Thoracic aorta (tissue), 2 donors: Measurements from ENCODE around the gene SRXN1. TPM values are rescaled to one million over a fixed set of nuclear protein-coding genes. Genes with fewer than 3 reads are reported as not detected.

Experiments
- ATAC-seq: fragments of 150-250 bp; one replicate; pipeline ENCODE4 v1.8.0; 2017; ENCODE audit warnings: low read depth; ENCODE audit not compliant: insufficient number of reproducible peaks, low FRiP score
- DNase-seq: peaks from one replicate; pipeline ENCODE4 v3.0.0-alpha.2; 2020; ENCODE audit warnings: low spot score
- H3K27ac ChIP-seq, 2 donors: fragments of 200-600 bp; sonication (generic); 1 replicate in 1 of 2; 2 replicates in 1 of 2; pipeline ENCODE4 v1.5.1; 2016; ENCODE audit warnings: mild to moderate bottlenecking in 2 of 2, moderate library complexity in 2 of 2
- H3K27me3 ChIP-seq: fragments of 200-600 bp; sonication (generic); replicated peaks from 2 replicates; pipeline ENCODE4 v1.6.0; 2016; ENCODE audit warnings: mild to moderate bottlenecking; ENCODE audit not compliant: insufficient read depth
- H3K36me3 ChIP-seq: fragments of 200-600 bp; sonication (generic); one replicate; pipeline ENCODE4 v1.5.1; 2016
- H3K4me1 ChIP-seq, 2 donors: fragments of 200-600 bp; sonication (generic); 1 replicate in 1 of 2; 2 replicates in 1 of 2; pipeline versions ENCODE4 v1.5.1 to v1.6.0; 2016; ENCODE audit warnings: low read depth in 2 of 2, mild to moderate bottlenecking in 1 of 2; ENCODE audit not compliant: control insufficient read depth in 1 of 2
- H3K4me3 ChIP-seq: fragments of 200-600 bp; sonication (generic); 2 replicates; pipeline ENCODE4 v1.5.1; 2016; ENCODE audit warnings: mild to moderate bottlenecking
- H3K9me3 ChIP-seq: fragments of 200-600 bp; sonication (generic); 2 replicates; pipeline ENCODE4 v1.5.1; 2016
- total RNA-seq, 2 donors: library from RNA; depleted of rRNA; stranded (reverse); fragments of >200 nt; gene quantifications; one replicate each; pipeline versions ENCODE4 v1.1.0 to v1.2.3, GENCODE V29; 2016
- TF ChIP-seq, protein P1 (sequence below): fragments of 200-600 bp; sonication (generic); IDR thresholded peaks from one replicate; pipeline ENCODE4 v1.5.1; 2019; ENCODE audit warnings: antibody characterized with exemption

The SRXN1 gene
- total RNA-seq, 2 donors from 2014 or later: 41.7 to 49.4 TPM

DNA sequence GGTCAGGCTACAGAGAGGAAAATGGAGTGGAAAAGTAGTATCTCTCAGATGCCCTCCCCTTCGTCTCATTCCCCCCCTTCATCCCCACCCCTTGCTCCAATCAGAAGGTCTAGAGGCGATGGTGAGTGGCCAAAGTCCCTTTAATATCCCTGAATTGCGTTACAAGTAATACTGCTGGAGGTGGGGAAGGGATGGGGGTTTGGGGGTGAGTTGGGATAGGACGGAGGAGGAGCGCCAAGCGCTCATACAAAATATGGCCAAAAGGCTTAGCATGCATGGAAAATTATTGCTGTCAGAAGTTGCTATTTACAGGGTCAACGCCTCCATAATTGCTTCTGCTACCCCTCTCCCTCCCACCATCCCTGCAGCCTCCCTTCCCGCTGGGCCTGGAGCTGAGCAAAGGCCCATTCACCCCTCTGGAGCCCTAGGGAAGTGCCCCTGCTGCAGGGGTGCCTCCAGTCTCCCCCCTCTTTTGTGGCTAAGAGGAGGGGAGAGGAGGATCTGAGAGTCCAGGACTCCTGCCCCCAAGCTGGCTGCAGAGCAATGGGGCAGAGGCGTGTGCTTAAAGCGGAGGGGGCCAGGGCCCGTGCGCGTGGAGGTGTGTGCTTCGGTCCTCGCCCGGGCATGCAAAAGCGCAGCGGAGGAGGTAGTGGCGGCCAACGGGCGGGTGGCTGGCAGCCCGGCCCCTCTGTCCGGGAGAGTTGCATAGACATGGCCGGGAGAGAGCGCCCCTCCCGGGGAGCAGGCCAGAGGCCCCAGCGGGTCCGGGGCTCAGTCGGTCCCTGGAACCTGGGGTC is 8.7 kb upstream of the SRXN1 start:
- Histone ChIP-seq H3K27me3 (peaks cover 4% of the 10 kb centered on the region), H3K9me3 (no peaks in the 10 kb centered on the region), H3K36me3 (no peaks in the 10 kb centered on the region), H3K27ac (no peak overlapping the region), H3K4me3 (no peak overlapping the region), H3K4me1 (no peaks in the 10 kb centered on the region)
- ATAC-seq: no peak
- DNase-seq: no peak
- TF ChIP-seq, protein P1, sequence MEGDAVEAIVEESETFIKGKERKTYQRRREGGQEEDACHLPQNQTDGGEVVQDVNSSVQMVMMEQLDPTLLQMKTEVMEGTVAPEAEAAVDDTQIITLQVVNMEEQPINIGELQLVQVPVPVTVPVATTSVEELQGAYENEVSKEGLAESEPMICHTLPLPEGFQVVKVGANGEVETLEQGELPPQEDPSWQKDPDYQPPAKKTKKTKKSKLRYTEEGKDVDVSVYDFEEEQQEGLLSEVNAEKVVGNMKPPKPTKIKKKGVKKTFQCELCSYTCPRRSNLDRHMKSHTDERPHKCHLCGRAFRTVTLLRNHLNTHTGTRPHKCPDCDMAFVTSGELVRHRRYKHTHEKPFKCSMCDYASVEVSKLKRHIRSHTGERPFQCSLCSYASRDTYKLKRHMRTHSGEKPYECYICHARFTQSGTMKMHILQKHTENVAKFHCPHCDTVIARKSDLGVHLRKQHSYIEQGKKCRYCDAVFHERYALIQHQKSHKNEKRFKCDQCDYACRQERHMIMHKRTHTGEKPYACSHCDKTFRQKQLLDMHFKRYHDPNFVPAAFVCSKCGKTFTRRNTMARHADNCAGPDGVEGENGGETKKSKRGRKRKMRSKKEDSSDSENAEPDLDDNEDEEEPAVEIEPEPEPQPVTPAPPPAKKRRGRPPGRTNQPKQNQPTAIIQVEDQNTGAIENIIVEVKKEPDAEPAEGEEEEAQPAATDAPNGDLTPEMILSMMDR: no peak

DNA sequence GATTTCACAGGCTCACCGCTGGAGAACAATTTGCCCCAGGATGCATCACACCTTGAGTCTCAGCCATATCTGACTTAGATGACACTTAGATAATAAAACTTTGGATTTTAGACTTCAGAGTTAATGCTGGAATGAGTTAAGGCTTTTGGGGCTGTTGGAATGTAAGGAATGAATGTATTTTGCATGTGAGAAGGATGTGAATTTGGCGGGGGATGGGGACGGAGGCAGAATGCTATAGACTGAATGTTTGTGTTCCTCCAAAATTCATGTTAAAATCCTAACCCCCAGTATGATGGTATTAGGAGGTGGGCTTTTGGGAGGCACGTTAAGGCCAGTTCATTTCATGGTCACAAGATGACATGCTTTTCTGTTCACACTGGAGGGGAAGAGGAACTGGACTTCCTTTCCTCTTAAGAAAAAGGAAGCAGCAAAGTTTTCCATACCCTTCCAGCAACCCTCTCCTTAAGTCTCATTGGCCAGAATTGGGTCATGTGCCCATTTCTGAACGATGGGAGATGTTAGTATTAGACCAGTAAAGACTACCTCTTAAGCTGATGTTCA is 5.8 kb upstream of the SRXN1 start:
- H3K27ac ChIP-seq: no peak overlapping the region
- ATAC-seq (no peak), DNase-seq (no peak)
- TF ChIP-seq, protein P1: no peak
- H3K36me3 ChIP-seq: no peaks in the 10 kb centered on the region
- no peaks in the 10 kb centered on the region for H3K9me3 ChIP-seq
- peaks cover 4% of the 10 kb centered on the region for H3K27me3 ChIP-seq
- peaks cover 4 to 9% of the 10 kb centered on the region in 2 donors for H3K4me1 ChIP-seq
- no peak overlapping the region for H3K4me3 ChIP-seq

DNA sequence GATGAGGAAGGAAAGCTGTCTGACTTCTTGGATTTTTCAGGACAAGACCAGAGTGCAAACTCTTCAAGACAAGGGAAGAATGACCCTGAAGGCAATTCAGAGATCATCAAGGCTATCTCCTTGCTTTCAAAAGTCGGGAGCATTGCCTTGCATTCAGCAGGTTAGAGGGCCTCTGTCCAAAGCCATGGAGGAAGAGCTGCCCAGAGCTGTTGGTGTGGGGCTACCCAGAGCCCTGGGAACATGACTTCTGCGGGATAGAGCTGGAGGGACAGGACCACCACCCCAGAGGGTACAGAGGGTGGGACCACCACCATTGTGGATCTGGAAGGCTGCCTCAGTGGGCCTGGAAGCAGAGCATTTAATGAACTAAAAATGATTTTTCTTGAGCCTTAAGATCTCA is 5.2 kb upstream of the SRXN1 start:
- H3K36me3 ChIP-seq: no peaks in the 10 kb centered on the region
- H3K27me3 ChIP-seq: peaks cover 4% of the 10 kb centered on the region
- peaks cover 4 to 13% of the 10 kb centered on the region in 2 donors for H3K4me1 ChIP-seq
- no peak overlapping the region for H3K27ac ChIP-seq
- no peak for DNase-seq
- no peak for ATAC-seq
- TF ChIP-seq, protein P1: no peak
- no peak overlapping the region for H3K4me3 ChIP-seq
- no peaks in the 10 kb centered on the region for H3K9me3 ChIP-seq

DNA sequence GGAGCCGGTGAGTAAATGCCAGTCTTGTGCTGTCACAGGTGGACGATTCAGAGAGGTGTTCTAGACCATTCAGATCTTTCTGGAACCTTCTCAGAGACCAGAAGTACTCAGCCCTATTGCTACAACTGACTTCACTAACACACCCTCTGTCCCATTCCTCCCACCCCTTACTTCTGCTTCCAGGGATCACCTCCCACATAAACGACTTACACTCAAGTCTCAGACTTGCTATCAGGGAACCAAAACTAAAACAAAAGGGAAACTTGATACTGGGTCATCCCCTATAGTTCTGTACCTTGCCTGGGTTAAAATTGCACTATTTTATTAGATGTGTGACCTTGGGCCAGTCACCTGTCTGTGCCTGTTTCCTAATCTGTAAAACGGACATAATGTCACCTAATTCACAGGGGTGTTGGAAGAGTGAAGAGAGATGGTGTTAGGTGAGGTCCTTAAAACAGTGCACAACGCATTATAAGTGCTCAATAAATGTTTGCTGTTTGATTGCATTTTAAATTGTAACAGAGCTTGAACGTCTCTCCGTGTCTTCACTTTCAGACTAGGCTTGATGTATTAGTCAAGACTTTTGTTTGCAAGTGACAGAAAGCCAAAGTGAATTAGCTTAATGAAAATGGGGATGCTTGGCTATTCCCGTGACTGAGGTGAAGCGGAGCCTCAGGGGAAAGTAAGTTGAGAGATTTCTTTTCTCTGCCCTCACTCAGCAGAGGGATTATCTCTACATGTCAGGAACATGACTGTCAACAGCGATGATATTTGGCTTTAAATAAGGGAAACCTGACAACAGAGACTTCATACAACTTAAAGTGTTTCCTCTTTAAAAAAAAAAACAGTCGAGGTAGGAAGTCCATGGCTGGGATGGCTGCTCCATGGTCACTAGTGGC is 3.0 kb upstream of the SRXN1 start:
- DNase-seq (no peak), ATAC-seq (no peak)
- no peak overlapping the region for H3K27ac ChIP-seq
- H3K9me3 ChIP-seq: no peaks in the 10 kb centered on the region
- H3K27me3 ChIP-seq: no peaks in the 10 kb centered on the region
- H3K4me3 ChIP-seq: no peak overlapping the region
- no peaks in the 10 kb centered on the region for H3K36me3 ChIP-seq
- H3K4me1 ChIP-seq: peaks cover 6 to 29% of the 10 kb centered on the region in 2 donors
- TF ChIP-seq, protein P1: no peak

- Histone ChIP-seq H3K36me3 (peaks cover 7% of the 10 kb centered on the region), H3K9me3 (no peaks in the 10 kb centered on the region), H3K27ac (no peak overlapping the region), H3K27me3 (no peaks in the 10 kb centered on the region), H3K4me1 (peaks cover 6 to 29% of the 10 kb centered on the region in 2 donors), H3K4me3 (peak overlapping the region; percentile 85)
- ATAC-seq (no peak), DNase-seq (no peak)
- TF ChIP-seq, protein P1: no peak
These were observed 1.4 kb upstream of the SRXN1 start for GRCh38 chr20:654417-654750.
